Pons (tissue), 1 donor: ENCODE results near the gene CDH24.
A peak's percentile ranks its signal among the peaks of the same experiment; 100 is the strongest.

ENCODE experiments used
- DNase-seq: peaks from one replicate; pipeline ENCODE4 v3.0.0-alpha.2; 2016; ENCODE audit warnings: low spot score

CDH24 gene, protein sequence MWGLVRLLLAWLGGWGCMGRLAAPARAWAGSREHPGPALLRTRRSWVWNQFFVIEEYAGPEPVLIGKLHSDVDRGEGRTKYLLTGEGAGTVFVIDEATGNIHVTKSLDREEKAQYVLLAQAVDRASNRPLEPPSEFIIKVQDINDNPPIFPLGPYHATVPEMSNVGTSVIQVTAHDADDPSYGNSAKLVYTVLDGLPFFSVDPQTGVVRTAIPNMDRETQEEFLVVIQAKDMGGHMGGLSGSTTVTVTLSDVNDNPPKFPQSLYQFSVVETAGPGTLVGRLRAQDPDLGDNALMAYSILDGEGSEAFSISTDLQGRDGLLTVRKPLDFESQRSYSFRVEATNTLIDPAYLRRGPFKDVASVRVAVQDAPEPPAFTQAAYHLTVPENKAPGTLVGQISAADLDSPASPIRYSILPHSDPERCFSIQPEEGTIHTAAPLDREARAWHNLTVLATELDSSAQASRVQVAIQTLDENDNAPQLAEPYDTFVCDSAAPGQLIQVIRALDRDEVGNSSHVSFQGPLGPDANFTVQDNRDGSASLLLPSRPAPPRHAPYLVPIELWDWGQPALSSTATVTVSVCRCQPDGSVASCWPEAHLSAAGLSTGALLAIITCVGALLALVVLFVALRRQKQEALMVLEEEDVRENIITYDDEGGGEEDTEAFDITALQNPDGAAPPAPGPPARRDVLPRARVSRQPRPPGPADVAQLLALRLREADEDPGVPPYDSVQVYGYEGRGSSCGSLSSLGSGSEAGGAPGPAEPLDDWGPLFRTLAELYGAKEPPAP

DNA sequence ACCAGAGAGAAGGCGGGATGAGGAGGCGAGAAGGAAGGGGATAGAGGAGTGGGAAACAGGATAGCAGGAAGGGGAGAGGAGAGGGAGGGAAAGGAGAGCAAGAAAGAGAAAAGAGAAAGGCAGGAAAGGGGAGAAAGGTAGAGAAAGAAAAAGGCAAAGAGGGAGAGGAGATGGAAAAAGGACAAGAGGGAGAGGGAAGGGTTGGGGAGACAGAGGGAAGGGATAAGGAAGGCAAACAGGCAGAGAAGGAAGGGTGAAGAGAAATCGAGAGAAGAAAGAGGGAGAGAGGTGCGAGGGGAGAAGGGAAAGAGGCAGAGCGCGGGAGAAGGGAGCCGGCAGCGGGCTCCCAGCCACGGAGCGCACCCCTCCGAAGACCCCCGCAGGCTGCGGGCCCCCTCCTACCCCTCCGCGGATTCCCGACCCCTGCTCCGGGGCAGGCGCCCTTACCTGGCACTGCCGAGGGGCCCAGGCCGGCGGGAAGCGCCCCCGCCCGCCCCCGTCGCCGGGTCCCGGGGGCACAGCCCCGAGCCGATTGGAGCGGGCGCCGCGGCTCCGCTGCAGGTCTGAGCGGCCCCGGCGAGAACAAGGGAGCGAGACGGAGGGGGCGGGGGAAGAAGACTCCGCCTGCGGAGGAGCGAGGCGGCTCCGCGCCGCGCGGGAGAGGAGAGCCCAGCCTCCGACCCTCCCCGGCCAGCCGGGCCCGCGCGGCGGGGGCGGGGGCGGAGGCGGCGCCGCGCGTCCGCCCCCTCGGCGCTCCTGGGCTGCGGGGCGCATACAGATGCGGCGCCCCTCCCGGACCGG is at the start of gene CDH24:
TSS of gene CDH24 (minus strand) at position 565 of the 801 bp plus-strand sequence. CDS start 1,787 bp downstream, outside the sequence.
- DNase-seq = no peak

DNA sequence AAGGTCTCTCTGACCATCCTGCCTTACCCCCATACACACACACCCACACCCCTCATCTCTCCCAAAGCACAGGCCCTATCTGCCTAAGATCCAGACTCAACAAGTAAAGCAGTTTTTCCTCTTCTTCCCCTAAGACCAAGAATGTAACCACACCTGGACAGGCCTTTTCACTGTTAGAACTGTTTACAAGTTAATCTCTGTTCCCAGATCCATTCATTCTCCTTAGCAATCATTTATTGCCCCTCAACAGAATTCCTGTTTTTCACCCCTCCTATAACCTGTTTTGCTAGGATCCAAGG is 49.4 kb upstream of the CDH24 start:
- no peak for DNase-seq

DNA sequence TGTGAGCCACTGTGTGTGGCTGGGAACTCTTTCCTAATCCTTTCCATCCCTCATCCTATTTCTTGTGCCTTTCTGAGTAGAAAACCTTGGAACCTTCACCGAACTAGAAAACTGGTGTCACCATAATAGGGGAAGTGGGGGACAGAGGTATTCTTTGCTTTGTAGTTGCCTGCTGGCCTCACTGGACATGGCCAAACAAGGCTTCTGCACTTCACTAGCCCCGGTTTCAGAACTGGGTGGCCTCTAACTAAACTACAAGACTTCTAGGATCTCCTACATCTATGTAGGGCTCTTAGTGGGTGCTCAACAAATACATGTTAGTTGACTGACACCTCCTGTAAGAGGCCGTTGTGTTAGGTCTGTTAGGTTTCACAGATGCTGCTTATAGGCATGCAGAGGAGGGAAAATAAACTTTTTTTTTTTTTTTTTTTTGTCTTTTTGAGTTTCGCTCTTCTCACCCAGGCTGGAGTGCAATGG is 48.1 kb upstream of the CDH24 start:
- no peak for DNase-seq

DNA sequence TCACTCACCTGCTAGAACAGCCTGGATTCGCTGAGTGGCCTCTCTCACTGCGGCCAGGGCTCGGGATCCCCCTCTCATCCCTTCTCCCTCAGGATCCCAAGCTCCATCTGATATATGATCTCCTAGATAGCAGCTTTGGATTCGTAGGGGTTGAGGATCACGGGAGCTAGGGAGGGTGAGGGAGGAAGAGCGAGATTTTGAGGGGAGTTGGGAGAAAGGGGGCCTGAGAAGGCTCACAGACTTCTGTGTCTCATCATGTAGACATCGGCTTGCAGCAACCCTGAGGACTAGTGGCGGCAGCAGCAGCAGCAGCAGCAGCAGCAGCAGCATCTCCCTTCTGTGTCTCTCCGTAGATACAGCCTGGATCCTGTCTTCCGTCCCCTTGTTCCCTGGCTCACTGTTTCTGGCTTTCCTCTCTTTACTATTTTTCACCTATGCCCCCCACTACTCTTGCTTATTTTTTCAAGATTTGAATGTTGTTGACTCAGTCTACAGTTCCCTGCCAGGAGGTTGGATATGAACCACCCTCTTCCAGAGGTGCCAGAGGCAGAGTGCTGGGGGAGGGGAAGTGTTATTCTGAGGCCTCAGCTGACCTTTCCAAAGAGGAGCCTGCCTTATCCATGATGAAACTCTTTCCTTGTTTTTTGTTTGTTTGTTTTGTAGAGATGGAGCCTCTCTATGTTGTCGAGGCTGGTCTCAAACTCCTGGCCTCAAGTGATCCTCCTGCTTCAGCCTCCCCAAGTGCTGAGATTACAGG is 47.4 kb upstream of the CDH24 start, which contains the start of gene CIROP:
TSS of gene CIROP (minus strand) at position 399 of the 757 bp plus-strand sequence. CDS start at position 330, 69 bp downstream.
- DNase-seq = no peak

DNA sequence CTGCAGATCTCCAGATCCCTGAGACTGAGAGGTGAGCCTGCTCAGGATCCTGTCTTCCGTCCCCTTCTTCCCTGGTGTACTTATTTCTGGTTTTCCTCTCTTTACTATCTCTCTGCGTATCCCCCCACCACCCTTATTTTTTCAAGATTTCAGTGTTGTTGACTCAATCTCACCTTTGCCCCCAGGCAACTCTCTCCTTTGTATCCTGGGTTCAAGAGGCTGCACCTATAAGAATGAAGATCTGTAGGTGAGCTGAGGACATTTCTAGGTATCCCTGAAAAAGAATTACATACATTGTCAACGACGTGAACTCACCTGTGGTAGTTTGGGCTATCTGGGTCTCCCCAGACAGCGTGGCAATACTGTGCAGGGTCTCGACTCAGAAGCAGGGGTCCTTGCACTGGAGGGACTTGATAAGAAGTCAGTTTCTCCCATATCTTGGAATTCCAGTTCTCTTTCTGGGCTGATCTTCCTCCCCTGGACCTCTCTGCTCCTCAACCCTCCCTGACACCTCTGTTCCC is 46.8 kb upstream of the CDH24 start:
- no peak for DNase-seq

DNA sequence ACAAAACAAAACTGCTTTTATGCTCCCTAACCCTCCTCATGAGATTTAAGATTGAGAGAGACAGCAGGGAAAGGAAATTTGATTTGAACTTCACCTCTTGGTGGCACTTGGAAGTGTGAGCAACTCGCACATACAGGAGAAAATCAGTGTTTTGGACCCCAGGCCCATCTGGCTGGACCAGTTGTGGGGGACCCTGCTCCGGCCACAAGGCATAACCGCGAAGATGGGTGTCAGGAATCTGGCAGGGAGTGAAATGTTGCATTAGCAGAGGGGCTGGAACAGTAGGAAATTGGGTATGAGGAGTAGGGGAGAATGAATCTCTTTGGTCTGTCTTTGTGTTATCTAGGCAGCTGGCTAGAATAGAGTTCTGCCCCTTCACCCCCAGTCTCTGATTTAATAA is 46.3 kb upstream of the CDH24 start:
- no peak for DNase-seq

DNA sequence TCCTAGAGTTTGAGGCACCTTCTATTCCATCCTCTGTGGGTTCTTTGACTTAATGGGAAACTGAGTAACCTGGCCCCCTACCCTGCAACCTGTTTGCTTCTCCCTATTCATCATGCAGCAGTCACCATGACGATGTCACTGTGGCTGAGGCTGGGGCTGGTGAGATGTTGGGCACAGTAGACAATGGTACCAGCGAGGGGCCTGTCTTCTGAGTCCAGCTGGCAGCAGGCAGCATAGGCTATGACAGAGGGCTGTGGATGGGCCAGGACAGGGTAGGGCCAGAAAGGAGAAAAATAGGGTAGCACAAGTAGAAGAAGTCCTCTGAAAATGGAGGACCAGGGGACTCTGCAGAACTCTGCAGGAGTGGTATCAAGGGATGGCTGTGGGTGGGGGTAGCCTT is 45.5 kb upstream of the CDH24 start:
- peak; percentile 40 for DNase-seq

DNA sequence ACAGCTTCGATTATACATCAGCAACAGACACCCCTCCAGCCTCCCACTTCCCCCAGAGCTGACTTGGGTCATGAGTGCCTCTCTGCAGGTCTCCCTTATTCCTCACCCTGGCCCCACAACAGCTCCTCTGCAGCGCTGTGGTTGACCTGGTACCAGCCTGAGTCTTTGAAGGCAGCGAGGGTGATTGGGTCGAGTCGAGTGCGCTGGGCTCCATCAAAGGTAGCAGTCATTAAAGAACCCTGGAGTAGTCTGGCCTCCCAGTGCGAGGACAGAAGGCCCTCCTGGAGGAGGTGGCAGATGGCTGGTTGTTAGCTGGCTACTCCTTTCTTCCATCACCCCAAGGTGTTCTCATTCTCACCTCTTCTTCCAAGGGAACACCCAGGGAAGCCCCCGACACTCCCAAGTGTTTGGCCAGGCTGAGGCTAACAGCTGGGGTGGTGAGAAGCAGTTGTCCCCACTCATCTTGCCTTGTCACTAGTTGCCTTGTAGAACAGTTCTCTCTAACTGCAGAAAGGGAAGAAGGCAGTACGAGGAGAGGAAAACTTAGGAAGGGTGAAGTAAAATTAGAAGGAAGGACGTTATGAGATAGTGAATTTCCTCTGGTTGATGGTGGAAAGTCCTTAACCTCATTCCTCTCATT is 44.8 kb upstream of the CDH24 start:
- DNase-seq = no peak

DNA sequence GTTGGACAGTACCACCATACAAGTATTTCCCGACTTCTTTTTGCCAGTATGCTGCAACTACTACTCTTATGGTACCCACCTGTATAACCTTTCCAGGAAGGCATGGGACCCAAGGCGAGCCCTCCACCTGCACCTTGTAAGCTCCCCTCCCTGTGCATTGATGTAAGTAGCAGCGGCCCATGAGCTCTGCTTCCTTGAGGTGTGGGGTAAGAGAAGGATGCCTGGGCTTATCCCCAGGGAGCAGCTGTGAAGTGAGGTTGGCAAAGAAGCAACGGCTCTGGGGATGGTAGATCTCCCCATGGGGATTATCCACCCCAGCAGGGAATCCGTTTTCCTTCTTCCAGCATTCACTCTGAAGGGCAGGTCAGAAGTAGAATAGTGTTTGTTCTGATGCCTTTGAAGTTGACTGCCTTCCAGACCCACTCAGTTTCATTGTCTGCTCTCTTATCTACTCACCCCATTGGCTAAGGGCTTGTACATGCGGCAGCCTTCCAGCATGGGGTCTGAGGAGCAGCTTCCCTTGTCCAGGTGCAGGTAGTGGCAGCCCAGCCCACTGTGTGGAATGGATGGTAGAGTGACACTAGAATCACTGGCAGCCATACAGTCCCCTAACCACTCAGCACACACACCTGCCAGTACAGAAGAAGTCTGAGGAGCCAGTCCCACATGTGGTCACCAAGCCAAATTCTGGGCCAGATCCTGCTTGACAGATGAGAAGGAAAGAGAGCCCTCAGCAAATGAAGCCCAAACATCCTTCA is 44.1 kb upstream of the CDH24 start:
- no peak for DNase-seq

DNA sequence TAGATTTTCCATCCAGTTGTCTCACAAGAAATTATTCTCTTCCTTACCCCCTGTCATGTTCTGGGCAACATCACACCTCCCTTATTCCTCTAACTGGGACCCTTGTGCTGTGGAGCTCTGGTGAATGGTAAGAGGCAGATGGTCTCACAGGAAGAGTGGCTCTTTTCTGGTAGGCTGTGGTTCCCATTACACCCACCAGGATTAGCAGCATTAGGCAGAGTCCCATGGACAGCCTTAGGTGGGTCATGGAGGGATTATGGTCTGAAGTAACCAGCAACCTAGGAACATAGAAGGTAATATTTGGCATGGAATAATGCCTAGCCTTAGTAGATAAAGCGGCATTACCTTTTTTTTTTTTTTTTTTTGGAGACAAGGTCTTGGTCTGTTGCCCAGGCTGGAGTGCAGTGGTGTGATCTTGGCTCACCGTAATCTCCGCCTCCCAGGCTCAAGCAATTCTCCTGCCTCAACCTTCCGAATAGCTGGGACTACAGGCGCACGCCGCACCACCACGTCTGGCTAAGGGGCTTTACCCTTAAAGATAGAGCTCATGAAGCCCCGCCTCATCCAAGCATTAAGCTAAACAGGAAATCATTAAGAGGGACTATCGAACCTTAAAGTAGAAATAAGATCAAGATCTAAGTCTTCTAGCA is 42.0 kb upstream of the CDH24 start:
- no peak for DNase-seq

DNA sequence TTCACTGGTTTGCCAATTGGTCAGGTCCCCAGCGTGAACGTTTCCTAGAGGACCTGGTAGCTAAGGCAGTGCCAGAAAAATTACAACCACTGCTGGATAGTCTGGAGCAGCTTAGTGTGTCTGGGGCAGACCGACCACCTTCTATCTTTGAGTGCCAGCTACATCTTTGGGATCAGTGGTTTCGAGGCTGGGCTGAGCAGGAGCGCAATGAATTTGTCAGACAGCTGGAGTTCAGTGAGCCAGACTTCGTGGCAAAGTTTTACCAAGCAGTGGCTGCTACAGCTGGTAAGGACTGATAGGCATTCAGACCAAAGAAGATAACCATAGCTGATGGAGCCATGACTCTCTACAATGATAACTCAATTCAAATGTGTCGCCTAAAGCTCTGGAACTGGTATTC is 40.5 kb upstream of the CDH24 start:
- DNase-seq = no peak

DNA sequence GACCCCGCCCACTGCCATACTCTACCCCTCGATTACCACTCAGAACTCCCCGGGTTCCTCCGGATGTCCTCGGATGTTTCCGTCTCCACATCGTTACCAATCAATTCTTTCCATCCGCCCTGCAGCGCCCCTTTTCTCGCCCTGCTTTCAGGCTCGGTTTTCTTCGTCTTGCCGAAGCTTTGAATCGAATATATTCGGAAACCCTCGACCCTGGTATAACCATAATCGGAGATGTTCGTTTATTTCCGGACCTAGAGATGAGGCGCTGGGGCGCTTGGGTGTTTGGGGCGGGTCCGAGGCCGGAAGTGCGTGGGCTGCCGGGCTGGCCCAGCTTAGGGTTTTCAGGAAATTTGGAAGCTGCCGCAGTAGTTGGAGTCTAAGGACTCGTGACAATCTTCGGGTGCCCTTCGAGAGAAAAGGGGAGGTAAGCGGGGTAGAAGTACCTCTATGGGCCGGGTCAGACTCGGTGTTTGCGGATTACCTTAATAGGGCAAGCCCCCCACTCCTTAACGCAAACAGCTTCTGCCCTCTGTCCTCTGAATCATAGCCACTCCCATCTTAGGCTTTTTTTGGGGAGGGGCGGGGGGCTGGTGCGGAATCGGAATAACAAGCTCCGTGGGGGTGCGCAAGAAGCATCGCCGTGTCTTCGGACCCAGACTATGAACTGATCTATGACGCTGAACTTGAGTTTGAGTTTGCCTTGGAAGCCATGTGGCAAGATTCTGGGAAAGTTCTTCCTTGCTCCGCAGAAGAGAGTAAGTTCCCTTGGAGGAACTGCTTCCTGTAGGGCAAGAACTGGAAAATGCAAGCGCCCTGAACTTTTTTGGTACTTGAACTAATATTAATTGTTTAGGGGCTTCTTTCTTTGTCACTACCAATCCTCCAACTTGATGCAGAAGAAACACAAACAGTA is 38.1 kb upstream of the CDH24 start, which contains the start of gene C14orf119:
TSS of gene C14orf119 (plus strand) at position 310 of the 913 bp plus-strand sequence. CDS start 2,154 bp downstream, outside the sequence.
- DNase-seq = peak; percentile 100

DNA sequence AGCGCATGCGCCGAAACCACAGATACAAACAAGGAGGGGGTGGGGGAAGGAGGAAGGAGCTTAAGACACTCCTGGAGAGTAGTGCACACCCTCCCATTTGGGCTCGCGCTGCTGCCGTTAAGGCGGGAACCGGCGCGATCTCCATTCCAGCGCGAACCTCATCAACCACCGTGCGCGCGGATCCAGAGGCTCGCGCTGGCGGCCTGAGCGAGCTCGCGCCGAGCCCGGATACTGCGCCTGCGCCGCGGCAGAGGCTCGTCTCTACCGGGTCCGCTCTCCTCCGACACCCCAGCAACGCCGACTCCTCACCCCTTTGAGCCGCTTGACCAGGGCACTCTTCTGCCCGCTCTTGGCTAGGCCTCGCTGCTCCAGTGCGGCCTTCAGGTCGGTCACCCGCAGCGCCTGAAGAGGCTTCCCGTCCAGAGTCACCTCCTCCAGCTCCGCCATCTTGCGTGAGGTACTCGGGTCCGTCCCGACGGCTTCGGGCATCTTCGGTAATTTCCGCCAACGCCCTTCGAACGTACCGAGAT is 37.4 kb upstream of the CDH24 start, which contains the start of gene ACIN1:
TSS of gene ACIN1 (minus strand) at position 471 of the 530 bp plus-strand sequence. CDS start at position 447, 24 bp downstream.
- DNase-seq = peak; percentile 86

DNA sequence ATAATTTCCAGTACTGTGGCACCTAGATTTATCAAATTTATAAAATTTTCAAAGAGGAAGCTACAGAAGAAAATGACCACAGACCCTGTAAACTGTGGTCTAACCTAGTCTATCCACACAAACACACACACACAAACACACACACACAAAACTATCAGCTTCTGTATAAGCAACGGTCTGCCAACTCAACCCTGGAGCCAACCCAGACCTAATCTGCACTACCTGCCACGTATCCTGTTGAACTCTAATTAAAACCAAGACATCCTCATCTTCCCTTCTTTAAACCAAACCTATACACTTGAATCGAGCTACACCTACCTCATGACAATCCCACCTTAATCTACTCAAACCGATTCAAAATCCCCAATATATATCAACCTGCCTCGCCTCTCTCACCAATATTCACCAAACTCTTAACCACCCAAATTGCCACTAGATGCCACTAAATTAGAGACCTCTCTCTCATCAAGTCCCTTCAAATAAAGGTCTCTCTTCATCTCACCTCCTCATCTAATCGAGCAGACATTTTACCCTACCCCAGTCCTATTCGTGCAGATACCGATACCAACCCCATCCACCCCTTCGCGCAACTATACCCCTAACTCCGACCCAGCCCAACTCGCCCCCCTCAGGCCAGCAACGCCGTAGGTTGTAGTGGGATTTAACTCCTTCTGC is 36.8 kb upstream of the CDH24 start:
- no peak for DNase-seq

DNA sequence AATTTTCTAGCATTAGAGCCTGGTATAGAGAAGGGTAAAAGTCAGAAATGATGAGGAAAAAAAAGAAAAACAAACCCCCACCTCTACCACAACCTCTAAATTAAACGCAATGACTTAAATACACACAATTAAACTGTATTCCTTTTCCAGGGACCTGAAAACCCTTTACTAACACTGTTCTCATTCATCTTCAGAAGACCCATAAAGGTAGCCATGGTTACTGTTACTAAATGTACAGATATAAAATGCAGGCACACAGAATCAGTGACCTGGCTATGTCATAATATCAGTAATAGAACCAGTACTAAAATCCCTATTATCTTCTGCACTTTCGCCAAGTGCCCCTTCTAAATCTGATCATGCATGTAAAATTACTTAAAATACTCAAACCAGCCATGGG is 36.2 kb upstream of the CDH24 start:
- no peak for DNase-seq

DNA sequence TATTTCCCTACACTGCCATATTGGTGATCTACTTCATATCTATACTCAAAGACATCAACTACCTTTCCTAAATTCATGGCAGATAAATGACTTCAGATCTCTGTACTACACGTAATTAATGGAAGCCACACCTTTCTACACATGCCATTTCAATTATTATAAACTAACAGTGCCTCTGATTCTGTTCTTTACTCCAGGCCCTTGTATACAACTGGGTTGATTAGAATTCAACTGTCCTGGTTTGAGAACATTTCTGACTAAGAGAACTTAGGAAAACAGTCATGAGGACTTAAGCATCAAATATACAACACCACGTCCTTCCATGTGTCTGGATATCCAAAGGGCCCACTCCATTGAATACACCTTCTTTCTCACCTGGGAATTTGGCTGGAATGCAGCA is 35.8 kb upstream of the CDH24 start:
- DNase-seq = no peak
